Lower leg skin (tissue), 3 donors: ENCODE results near the gene PKD2.

Experiments
- CTCF ChIP-seq, 3 donors: fragments of 450-650 bp; IDR thresholded peaks; one replicate each; pipeline ENCODE4 v1.5.1; 2016; ENCODE audit warnings: antibody characterized with exemption in 3 of 3, mild to moderate bottlenecking in 3 of 3, moderate library complexity in 2 of 3
- POLR2A ChIP-seq, 2 donors: fragments of 450-650 bp; IDR thresholded peaks; one replicate each; pipeline ENCODE4 v1.6.1; 2016 to 2017; ENCODE audit warnings: antibody characterized with exemption in 2 of 2, mild to moderate bottlenecking in 1 of 2, moderate library complexity in 1 of 2

- TF ChIP-seq CTCF (IDR thresholded peaks at IDR 0.05) = no peak
- no peak for TF ChIP-seq POLR2A (IDR thresholded peaks at IDR 0.05)
Measured at GRCh38 chr4:87967193-87967592, 40.2 kb upstream of the PKD2 start.
